HUES6 (cell line): ENCODE data around the gene TAF3.

Source experiments
- H3K27ac ChIP-seq: 2 replicates; pipeline ENCODE4 v1.7.0; 2013; ENCODE audit warnings: low read depth, mild to moderate bottlenecking, low read length, inconsistent platforms
- H3K27me3 ChIP-seq: 2 replicates; pipeline ENCODE4 v1.6.1; 2013; ENCODE audit warnings: low read length; ENCODE audit not compliant: control insufficient read depth, insufficient read depth
- H3K36me3 ChIP-seq: 2 replicates; pipeline ENCODE4 v1.6.1; 2013; ENCODE audit warnings: low read length; ENCODE audit not compliant: control insufficient read depth, insufficient read depth
- H3K4me1 ChIP-seq: 2 replicates; pipeline ENCODE4 v1.6.1; 2013; ENCODE audit warnings: low read length; ENCODE audit not compliant: control insufficient read depth, insufficient read depth
- H3K4me3 ChIP-seq: 2 replicates; pipeline ENCODE4 v1.5.1; 2013; ENCODE audit warnings: low read depth, low read length
- H3K9ac ChIP-seq: one replicate; pipeline ENCODE4 v1.6.1; 2013; ENCODE audit warnings: mild to moderate bottlenecking, low read length
- H3K9me3 ChIP-seq: 2 replicates; pipeline ENCODE4 v1.6.1; 2013; ENCODE audit warnings: low read depth, low read length; ENCODE audit not compliant: control insufficient read depth, insufficient read depth

The TAF3 gene

DNA sequence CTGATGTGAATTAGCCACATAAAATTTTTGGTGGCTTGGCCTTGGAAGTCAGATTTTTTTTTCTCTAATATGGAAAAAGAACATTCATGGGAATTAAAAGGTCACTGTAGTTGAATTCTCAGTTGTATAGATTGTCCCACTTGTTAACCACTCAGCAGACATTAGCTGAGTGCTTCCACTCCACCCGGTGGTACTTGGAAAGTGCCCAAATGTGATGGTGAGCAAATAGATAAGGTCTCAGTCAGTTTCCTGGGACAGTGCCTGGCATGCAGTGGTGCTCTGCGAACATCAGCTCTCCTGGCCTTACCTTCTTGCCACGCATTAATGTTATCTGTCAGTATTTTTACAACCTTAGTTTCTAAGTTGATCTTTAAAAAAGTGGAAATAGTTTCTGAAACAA is 28.9 kb upstream of the TAF3 start:
- H3K27ac ChIP-seq = no peak overlapping the region
- H3K27me3 ChIP-seq = no peaks in the 10 kb centered on the region
- peaks cover 15% of the 10 kb centered on the region; the same call in 1 of the 2 replicates for H3K36me3 ChIP-seq
- H3K4me3 ChIP-seq = peak overlapping the region; percentile 90
- peak overlapping the region; percentile 99 for H3K9ac ChIP-seq
- H3K4me1 ChIP-seq = peaks cover 15% of the 10 kb centered on the region
- no peaks in the 10 kb centered on the region for H3K9me3 ChIP-seq

GRCh38 chr10:7792541-7792940 is 25.8 kb upstream of the TAF3 start:
- H3K27ac ChIP-seq = no peak overlapping the region
- H3K9ac ChIP-seq = no peak overlapping the region
- no peaks in the 10 kb centered on the region for H3K27me3 ChIP-seq
- H3K4me3 ChIP-seq = no peak overlapping the region
- no peaks in the 10 kb centered on the region for H3K9me3 ChIP-seq
- H3K36me3 ChIP-seq = peaks cover 33% of the 10 kb centered on the region
- H3K4me1 ChIP-seq = peaks cover 13% of the 10 kb centered on the region

DNA sequence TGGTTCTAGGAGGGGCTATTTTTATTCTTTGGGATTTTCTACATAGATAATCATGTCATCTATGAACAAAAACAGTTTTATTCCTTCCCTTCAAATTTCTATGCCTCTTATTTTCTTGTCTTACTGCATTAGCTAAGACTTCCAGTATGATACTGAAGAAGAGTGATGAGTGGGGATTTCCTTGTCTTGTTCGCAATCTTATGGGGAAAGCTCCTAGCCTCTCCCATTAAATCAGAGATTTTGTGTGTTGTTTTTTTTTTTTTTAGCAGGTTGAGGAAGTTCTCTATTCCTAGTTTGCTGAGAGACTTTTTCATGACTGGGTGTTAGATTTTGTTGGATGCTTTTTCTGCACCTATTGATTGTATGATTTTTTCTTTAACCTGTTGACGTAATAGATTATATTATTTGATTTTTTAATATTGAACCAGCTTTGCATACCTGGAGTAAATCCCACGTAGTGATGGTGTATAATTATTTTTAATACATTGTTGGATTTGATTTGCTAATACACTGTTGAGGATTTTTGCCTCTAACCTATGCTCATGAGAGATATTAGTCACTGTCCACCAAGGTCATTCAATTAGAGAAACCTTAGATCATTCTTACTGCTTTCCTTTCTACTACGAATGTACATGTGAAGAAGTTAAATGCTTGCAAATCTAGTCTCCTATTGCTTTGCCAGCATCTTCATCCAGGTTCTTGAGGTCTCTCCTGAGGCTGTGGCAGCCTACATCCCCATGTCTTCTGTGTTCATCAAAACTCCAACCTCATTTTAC is 23.9 kb upstream of the TAF3 start:
- Histone ChIP-seq H3K4me1 (peaks cover 9% of the 10 kb centered on the region), H3K36me3 (peaks cover 49% of the 10 kb centered on the region), H3K9me3 (no peaks in the 10 kb centered on the region), H3K27ac (no peak overlapping the region), H3K9ac (no peak overlapping the region), H3K4me3 (no peak overlapping the region), H3K27me3 (no peaks in the 10 kb centered on the region)

GRCh38 chr10:7795605-7796004 is 22.7 kb upstream of the TAF3 start:
- H3K27ac ChIP-seq = 0 out of 2 replicates have a peak overlapping the region, but pooled peaks have one; percentile 41
- no peak overlapping the region for H3K4me3 ChIP-seq
- H3K4me1 ChIP-seq = 0 out of 2 replicates have a peak, but pooled peaks cover 2% of the 10 kb centered on the region
- H3K9me3 ChIP-seq = no peaks in the 10 kb centered on the region
- H3K36me3 ChIP-seq = peaks cover 55% of the 10 kb centered on the region
- H3K9ac ChIP-seq = no peak overlapping the region
- no peaks in the 10 kb centered on the region for H3K27me3 ChIP-seq

GRCh38 chr10:7797582-7797981 is 20.7 kb upstream of the TAF3 start:
- no peak overlapping the region for H3K9ac ChIP-seq
- no peak overlapping the region for H3K27ac ChIP-seq
- H3K9me3 ChIP-seq = no peaks in the 10 kb centered on the region
- no peaks in the 10 kb centered on the region for H3K27me3 ChIP-seq
- 0 out of 2 replicates have a peak, but pooled peaks cover 2% of the 10 kb centered on the region for H3K4me1 ChIP-seq
- H3K4me3 ChIP-seq = no peak overlapping the region
- H3K36me3 ChIP-seq = peaks cover 64% of the 10 kb centered on the region

DNA sequence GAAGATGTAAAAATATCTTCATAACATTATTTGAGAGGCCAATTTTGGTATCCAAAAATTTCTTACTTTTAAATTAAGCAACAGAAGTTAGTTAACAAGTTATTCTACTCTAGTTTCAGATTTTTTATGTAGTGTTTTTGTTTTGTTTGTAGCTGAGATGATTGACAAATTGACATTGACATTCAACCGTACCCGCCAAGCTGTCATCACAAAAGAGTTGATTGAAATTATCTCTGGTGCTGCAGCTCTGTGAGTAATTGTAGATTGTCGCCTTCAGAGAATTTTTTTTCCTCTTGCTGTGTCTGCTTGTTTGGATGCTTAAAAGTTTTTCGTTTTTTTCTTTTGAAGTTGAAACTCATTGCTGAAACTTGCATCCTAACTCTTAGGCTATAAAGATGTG is 15.7 kb upstream of the TAF3 start:
- H3K9me3 ChIP-seq = no peaks in the 10 kb centered on the region
- no peak overlapping the region for H3K9ac ChIP-seq
- H3K27me3 ChIP-seq = no peaks in the 10 kb centered on the region
- H3K36me3 ChIP-seq = peaks cover 87% of the 10 kb centered on the region
- H3K4me1 ChIP-seq = no peaks in the 10 kb centered on the region
- no peak overlapping the region for H3K4me3 ChIP-seq
- no peak overlapping the region for H3K27ac ChIP-seq

DNA sequence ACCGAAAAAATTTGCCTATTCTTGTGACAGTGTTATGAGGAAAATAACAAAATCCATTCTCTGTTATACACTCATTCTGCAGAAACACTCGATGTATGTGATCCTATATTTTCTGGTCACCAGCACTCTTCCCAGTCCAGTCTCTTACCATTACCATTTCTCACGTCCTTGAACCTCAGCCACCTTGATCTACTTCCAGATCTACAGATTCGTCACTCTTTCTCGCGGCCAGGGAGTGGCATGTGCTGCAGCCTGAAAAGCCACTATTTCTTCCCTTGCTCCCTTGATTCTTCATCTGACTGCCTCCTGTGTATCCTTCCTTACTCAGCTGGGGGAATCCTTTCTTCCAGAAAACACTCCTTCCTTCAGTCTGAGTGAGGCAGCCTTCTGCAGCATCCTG is 14.1 kb upstream of the TAF3 start:
- Histone ChIP-seq H3K4me3 (no peak overlapping the region), H3K27ac (no peak overlapping the region), H3K4me1 (no peaks in the 10 kb centered on the region), H3K9me3 (no peaks in the 10 kb centered on the region), H3K9ac (peak overlapping the region; percentile 16), H3K27me3 (no peaks in the 10 kb centered on the region), H3K36me3 (peaks cover 80% of the 10 kb centered on the region)

- Histone ChIP-seq H3K36me3 (peaks cover 74% of the 10 kb centered on the region), H3K27me3 (no peaks in the 10 kb centered on the region), H3K4me3 (no peak overlapping the region), H3K4me1 (no peaks in the 10 kb centered on the region), H3K27ac (no peak overlapping the region), H3K9ac (no peak overlapping the region), H3K9me3 (no peaks in the 10 kb centered on the region)
Observed at GRCh38 chr10:7804741-7805140, 13.6 kb upstream of the TAF3 start.

- Histone ChIP-seq H3K4me3 (no peak overlapping the region), H3K27me3 (no peaks in the 10 kb centered on the region), H3K36me3 (peaks cover 38% of the 10 kb centered on the region), H3K27ac (no peak overlapping the region), H3K4me1 (0 out of 2 replicates have a peak, but pooled peaks cover 3% of the 10 kb centered on the region), H3K9me3 (no peaks in the 10 kb centered on the region), H3K9ac (no peak overlapping the region)
Observed at GRCh38 chr10:7808686-7809267, 9.5 kb upstream of the TAF3 start.

DNA sequence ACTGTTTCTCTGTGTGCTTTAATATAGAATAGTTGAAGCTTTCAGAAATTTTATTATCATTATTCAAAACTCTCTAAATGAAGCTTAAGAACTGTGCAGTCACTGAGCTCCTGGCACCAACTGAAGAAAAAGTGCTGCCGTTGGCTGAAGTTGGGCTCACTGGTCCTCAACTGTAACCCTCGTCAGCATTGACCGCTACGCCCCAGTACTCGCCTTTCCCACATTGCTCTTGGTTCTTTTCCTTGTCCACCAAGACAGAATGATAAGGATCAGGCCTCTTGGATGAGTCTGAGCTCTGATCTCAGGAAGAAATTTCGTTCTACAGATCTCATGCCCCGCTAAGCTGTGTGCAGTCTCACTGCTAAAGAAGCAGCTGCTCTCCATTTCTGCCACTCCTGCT is 7.9 kb upstream of the TAF3 start:
- Histone ChIP-seq H3K9ac (no peak overlapping the region), H3K4me3 (no peak overlapping the region), H3K9me3 (no peaks in the 10 kb centered on the region), H3K4me1 (0 out of 2 replicates have a peak, but pooled peaks cover 3% of the 10 kb centered on the region), H3K27me3 (no peaks in the 10 kb centered on the region; the same call in 1 of the 2 replicates), H3K27ac (no peak overlapping the region), H3K36me3 (peaks cover 22% of the 10 kb centered on the region)

DNA sequence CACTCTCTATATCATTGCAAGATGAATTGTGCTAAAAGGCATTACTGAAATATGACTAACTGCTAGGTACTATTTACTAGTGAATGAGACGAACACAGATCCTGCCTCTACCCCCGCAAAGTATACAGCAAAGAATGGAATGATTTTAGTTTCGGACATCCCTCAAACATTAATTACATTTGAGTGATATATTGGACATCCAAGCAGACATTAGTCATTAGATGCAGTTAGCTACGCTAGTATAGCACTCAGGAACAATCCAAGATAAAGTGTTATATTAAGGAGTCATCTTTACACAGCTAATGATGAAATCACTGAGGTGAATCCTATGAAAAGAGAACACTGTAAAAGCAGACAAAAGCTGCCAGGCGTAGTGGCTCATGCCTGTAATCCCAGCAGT is 7.3 kb upstream of the TAF3 start:
- Histone ChIP-seq H3K27ac (no peak overlapping the region), H3K9me3 (no peaks in the 10 kb centered on the region), H3K36me3 (peaks cover 17% of the 10 kb centered on the region), H3K9ac (no peak overlapping the region), H3K4me1 (0 out of 2 replicates have a peak, but pooled peaks cover 3% of the 10 kb centered on the region), H3K27me3 (peaks cover under 1% of the 10 kb centered on the region; the same call in 1 of the 2 replicates), H3K4me3 (no peak overlapping the region)
